Measurements from ENCODE around the gene CD53. TPM values are rescaled to one million over a fixed set of nuclear protein-coding genes. Genes with fewer than 3 reads are reported as not detected.

The CD53 gene
- total RNA-seq, 6 experiments from 2014 or later, result not detected

- H3K9me3 Mint-ChIP-seq, result no peaks in the 10 kb centered on the region
- DNase-seq, result no peak
- no peak for TF ChIP-seq CTCF (IDR thresholded peaks at IDR 0.05)
- H3K4me1 Mint-ChIP-seq (ENCODE audit: low read depth), result no peaks in the 10 kb centered on the region
- H3K36me3 Mint-ChIP-seq (ENCODE audit: low read depth), result no peaks in the 10 kb centered on the region
- H3K4me3 Mint-ChIP-seq, result no peak overlapping the region
- no peaks in the 10 kb centered on the region; the same call in none of the 2 replicates for H3K27me3 Mint-ChIP-seq (ENCODE audit: insufficient read depth)
- no peak overlapping the region for H3K27ac Mint-ChIP-seq
Observed at GRCh38 chr1:110877364-110877763, 4.4 kb downstream of the CD53 start.

GRCh38 chr1:110877776-110878175 lies 4.8 kb downstream of the CD53 start:
- TF ChIP-seq CTCF (IDR thresholded peaks at IDR 0.05), result no peak
- H3K9me3 Mint-ChIP-seq, result no peaks in the 10 kb centered on the region
- no peak overlapping the region for H3K27ac Mint-ChIP-seq
- no peaks in the 10 kb centered on the region for H3K36me3 Mint-ChIP-seq (ENCODE audit: low read depth)
- no peak overlapping the region for H3K4me3 Mint-ChIP-seq
- no peaks in the 10 kb centered on the region; the same call in none of the 2 replicates for H3K27me3 Mint-ChIP-seq (ENCODE audit: insufficient read depth)
- no peaks in the 10 kb centered on the region for H3K4me1 Mint-ChIP-seq (ENCODE audit: low read depth)
- DNase-seq, result no peak

GRCh38 chr1:110878591-110878990 lies 5.6 kb downstream of the CD53 start:
- no peaks in the 10 kb centered on the region; the same call in none of the 2 replicates for H3K27me3 Mint-ChIP-seq (ENCODE audit: insufficient read depth)
- no peaks in the 10 kb centered on the region for H3K36me3 Mint-ChIP-seq (ENCODE audit: low read depth)
- no peak overlapping the region for H3K27ac Mint-ChIP-seq
- no peak for TF ChIP-seq CTCF (IDR thresholded peaks at IDR 0.05)
- H3K4me1 Mint-ChIP-seq (ENCODE audit: low read depth), result no peaks in the 10 kb centered on the region
- H3K9me3 Mint-ChIP-seq, result no peaks in the 10 kb centered on the region
- DNase-seq, result no peak
- no peak overlapping the region for H3K4me3 Mint-ChIP-seq

- Mint-ChIP-seq H3K27me3 (ENCODE audit: insufficient read depth) (no peaks in the 10 kb centered on the region; the same call in none of the 2 replicates), H3K27ac (no peak overlapping the region), H3K36me3 (ENCODE audit: low read depth) (no peaks in the 10 kb centered on the region), H3K4me1 (ENCODE audit: low read depth) (no peaks in the 10 kb centered on the region), H3K4me3 (no peak overlapping the region), H3K9me3 (no peaks in the 10 kb centered on the region)
- no peak for DNase-seq
- no peak for TF ChIP-seq CTCF (IDR thresholded peaks at IDR 0.05)
Observed at GRCh38 chr1:110878993-110879392, 6.0 kb downstream of the CD53 start.

GRCh38 chr1:110879758-110880606 lies 7.0 kb downstream of the CD53 start:
- Mint-ChIP-seq H3K4me1 (ENCODE audit: low read depth) (no peaks in the 10 kb centered on the region), H3K27me3 (ENCODE audit: insufficient read depth) (no peaks in the 10 kb centered on the region; the same call in none of the 2 replicates), H3K27ac (no peak overlapping the region), H3K36me3 (ENCODE audit: low read depth) (no peaks in the 10 kb centered on the region), H3K4me3 (no peak overlapping the region), H3K9me3 (no peaks in the 10 kb centered on the region)
- TF ChIP-seq CTCF (IDR thresholded peaks at IDR 0.05), result no peak
- no peak for DNase-seq
